HEK293T (cell line): Measurements from ENCODE around the gene CLPSL1.

ENCODE experiments used
- ARNT ChIP-seq: fragments of 450-650 bp; IDR thresholded peaks from 2 replicates; pipeline ENCODE4 v1.6.1; 2017; ENCODE audit warnings: mild to moderate bottlenecking
- BHLHE40 ChIP-seq: fragments of 450-650 bp; IDR thresholded peaks from 2 replicates; pipeline ENCODE4 v1.6.1; 2016; ENCODE audit warnings: mild to moderate bottlenecking, moderate library complexity, borderline replicate concordance
- ELF4 ChIP-seq: fragments of 450-650 bp; IDR thresholded peaks from 2 replicates; pipeline ENCODE4 v1.6.1; 2017; ENCODE audit warnings: antibody characterized with exemption
- SP1 ChIP-seq: fragments of 450-650 bp; IDR thresholded peaks from 2 replicates; pipeline ENCODE4 v1.6.1; 2017
- SUZ12 ChIP-seq: fragments of 450-650 bp; IDR thresholded peaks from 2 replicates; pipeline ENCODE4 v1.6.1; 2016; ENCODE audit warnings: mild to moderate bottlenecking
- TARDBP ChIP-seq: fragments of 450-650 bp; IDR thresholded peaks from 2 replicates; pipeline ENCODE4 v1.6.1; 2016
- ZNF384 ChIP-seq: fragments of 450-650 bp; IDR thresholded peaks from 2 replicates; pipeline ENCODE4 v1.6.1; 2016

- no peak for TF ChIP-seq SUZ12
- TF ChIP-seq BHLHE40: no peak
- TF ChIP-seq ZNF384: no peak
- TF ChIP-seq ARNT: no peak
- no peak for TF ChIP-seq TARDBP
- TF ChIP-seq ELF4: no peak
- no peak for TF ChIP-seq SP1
These were observed 49.4 kb upstream of the CLPSL1 start for GRCh38 chr6:35731414-35731735.
